ENCODE measurements around the gene ANO2.
A peak's percentile ranks its signal among the peaks of the same experiment; 100 is the strongest.

ANO2 gene

DNA sequence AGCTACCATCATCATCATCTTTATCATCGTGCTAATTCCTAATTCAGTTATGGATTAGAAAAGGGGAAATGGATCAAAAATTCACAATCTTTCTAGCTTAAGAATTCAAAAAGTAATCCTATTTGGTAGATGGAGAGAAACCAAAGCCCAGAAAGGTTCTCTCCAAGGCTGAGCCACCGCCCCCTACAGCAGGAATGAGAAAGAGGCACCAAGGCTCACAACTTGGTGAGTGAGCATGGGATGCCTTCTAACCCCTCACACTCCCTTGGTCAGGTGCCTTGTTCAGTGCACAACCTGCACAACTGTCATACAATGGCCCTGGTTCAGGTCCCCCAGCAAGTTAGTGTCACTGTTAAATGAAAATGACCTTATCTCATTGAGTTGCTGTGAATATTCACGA lies 171.5 kb downstream of the ANO2 start:
- DNase-seq: no peak

DNA sequence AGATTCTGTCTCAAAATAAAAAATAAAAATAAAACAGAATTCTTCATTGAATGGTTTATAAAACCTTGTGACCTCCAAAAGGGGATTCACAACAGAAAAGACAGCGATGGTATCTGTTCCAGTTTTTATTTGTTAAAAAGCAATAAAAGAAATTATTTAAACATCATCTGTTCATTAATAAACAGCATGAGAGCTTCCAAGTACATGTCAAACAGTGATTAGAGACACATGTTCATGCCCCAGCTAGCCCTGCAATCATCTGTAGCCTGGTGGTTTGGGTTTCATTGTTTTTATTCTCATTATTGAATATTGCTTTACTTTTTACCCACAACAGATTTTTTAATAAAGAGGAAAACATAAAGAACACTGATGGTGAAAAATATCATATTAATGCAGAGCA lies 173.3 kb downstream of the ANO2 start:
- peak in 1 of 3 experiments; percentile 53 for DNase-seq

DNA sequence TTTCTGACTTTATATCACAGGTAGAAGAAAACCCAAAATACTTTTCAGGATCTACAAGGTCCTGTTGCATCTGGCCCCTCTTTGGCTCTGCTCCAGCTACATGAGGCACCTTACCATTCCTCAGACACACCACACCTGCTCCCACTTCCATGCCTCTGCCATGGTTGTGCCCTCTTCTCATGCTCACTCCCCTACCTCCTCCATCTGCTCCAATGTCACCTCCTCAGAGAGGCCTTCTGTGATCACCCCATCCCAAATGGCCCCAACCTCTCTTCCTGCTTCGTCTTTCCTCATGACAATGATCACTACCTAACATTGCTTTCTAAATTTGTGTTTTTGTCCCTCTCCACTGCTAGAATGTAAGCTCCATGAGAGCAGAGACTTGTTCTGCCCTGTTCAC lies 174.3 kb downstream of the ANO2 start:
- no peak for DNase-seq

DNA sequence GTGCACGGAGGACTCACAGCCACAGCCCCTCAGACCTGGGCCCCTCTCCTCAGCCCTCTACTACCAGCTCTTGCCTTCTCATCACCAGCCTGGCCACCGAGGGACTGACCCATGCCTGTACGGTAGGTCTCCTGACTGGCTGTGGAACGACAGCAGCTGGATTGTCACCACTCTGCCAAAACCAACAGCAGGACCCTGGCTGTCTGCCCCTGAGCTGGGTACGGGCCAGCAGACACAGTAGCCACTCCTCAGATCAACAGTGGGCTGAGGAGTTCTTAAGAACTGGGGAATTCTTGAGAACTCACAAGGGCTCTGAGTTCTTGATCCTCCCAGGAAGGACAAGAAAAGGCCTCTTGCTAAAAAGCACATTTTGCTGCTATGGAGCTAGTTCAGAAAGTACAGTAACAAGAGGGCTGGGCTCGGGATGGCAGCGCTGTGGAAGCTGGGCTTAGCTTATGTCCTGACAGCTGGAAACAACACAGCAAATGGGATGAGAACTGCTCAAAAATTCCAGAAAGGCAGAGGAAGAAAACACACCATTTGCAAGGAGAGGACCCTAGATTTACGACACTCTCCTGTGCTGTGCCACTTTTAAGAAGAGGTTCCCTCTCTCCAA lies 176.4 kb downstream of the ANO2 start:
- no peak for DNase-seq

DNA sequence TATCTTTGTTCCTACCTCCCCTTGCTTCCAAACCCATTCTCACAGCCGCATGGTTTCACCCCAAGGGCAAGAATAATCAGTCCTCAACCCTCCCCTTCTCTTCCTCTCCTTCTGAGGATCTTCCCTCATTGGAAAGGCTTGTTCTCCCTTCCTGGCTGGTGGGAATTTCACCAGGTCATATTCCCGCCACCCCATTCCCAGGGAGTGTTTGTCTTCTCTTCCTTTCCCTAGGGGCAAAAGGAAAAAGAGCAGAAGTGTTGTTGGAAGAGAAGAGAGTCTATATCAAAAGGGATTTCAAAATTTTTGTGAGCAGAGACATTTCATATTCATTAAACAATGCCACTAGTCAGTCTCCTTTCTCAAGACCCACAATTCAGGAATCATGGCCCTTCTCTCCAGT lies 176.9 kb downstream of the ANO2 start:
- no peak for DNase-seq

DNA sequence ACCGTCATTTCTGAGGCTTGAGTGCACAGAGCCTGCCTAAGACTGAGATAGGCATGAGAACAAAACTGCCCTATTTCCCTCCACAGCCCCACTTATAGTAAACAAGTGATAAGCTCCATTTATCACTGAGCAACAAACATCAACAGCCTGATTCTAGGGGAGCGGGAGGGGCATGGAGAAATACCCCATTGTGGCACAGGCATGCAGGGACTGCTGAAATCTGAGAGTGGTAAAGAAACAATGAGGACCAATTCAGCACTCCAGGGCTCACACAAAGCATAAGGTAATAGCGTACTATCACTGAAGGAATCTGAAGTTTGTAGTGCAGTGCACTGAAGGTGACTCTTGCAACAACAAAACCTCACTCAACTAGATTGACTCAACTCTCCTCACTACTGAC lies 186.7 kb downstream of the ANO2 start:
- DNase-seq: no peak

DNA sequence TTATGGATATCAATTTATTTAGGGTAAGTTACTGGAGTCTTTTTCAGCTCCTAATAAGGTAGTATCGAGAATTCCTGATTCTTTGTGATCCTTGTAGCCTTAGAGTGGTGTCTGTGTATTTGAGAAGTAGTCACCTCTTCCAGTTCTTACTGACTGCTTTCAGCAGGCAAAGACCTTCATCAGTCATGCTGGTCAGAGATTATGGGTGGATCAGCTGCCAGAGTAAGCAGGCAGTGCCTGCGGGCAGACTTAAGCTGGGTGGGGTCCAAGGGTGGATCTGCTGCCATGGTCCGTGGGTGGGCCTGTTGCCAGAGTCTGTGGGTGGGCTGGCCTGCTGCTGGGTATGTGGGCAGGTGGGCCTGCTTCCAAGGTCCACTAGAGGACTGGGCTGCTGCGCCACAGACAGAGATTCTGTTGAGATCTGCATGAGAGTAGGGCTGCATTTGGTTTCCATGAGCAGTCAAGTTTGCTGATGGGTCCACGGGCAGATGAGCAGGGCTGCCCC lies 188.7 kb downstream of the ANO2 start:
- no peak for DNase-seq

DNA sequence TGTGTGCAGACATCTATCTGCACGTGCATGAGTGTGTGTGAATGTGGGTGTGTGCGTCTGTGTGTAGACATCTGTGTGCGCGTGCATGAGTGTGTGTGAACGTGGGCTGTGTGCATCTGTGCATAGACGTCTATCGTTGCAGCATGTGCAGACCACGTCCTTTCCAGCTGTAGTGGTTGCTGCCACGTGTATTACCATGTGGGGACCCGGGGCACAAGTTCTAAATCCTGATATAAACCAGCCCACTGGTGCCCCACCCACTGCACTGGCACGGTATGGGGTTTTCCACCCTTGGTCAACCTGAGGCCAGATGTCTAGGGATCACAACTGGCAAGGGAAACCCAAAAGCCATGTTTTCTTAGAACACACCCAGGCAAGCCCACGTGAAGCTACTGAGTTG lies 197.0 kb downstream of the ANO2 start:
- no peak for DNase-seq

DNA sequence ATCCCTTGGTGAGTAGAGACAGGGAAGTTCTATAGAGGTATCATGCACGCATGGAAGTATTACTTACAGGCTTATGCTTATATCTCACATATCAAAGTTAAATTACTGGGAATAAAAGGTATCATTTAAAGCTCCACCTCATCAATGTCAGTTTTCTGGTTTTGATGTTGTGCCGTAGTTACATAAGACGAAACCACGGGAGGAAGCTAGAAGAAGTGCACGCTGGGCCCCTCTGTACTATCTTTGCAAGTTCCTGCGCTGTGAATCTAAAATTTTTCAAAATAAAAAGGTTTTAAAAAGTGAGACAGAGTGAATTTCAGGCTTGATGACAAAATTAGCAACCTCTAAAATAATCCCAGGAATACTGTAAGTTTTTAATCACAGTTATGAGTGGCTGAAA lies 198.1 kb downstream of the ANO2 start:
- DNase-seq: no peak

DNA sequence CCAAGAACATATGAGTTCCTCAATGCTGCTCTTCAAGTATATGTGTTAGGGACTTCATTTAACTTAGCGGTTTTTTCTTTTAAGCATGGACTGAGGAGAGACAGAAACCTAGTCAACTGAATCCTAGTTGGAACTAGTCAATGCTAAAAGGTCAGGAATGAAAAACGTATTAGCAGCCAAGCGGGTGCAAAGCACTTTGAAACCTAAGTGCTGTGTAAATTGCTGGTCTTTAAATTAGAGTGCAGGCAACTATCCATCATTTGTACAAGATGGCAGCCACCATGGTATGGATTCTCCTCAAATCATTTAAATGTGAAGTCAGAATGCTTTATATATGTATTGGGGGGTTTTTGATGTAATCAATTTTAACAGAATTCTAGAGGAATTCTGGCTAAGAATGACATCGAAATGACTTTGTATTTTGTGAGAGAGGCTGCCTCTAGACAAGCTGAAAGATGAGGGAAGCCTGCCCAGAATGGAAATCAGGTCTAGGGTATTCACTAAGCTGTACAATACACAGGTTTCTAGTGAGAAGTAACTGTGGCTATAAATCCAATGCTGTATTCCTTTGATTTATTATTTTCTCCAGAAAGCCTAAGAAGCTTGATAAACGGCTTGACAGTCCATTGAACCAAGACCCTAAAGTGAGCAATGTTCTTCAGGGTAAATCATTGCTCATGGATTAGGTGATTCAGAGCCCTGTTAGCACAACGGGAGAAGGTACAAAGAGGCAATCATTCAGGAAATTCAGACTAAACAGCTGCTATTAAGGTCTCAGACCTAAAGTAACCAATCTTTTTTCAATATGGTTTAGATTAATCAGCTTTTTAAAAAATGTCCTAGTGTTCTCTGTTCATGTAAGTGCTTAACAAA lies 198.8 kb downstream of the ANO2 start:
- DNase-seq: peak in 1 of 3 experiments; percentile 17

DNA sequence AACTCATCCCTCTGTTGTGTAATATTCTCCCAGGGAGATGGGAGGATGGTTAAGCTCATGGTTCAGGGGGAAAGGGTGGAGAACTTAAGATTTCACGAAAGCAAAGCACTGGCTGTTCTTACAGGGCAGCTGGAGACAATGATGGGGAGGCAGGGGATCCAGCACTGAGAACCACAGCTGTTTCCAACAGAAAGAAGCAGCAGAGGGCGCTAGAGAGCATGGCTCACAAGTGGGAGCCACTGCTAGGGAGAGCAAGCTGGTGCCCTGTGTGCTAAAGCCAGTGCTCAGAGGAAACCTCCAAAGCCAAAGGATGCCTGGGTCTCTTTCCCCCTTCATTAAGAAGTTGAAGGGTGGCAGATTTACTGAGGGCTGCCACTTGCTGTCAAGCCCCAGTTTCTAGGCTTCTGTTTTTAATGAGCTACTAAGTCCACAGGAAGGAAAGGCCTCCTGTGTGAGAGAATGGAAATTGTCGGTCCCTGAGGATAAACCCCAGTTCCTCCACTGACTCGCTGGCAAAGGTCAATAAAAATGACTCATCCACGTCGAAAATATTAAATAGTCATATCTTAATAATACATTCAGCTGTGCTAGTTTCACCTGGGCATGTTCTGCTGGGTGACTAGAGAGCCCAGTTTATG lies 199.7 kb downstream of the ANO2 start:
- DNase-seq: peak; percentile 60 to 78 (median 70)

DNA sequence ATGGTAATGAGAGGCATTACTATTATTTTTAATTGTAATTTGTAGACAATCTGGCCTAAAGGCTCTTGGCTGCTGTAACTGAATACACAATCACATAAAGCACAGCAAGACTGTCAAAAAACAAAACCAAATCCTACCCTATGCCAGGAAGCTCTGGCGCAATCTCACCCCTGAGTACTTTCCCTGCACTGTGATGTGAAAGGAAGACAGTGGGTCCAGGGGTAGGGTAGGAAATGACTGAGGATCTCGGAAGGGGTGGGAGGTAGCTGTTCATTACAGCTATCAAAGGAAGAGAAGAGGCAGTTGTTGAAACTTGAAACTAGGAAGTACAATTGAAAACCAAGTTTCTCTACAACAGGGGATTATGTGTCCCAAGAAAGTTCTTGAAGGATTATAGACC lies 202.8 kb downstream of the ANO2 start:
- no peak for DNase-seq

DNA sequence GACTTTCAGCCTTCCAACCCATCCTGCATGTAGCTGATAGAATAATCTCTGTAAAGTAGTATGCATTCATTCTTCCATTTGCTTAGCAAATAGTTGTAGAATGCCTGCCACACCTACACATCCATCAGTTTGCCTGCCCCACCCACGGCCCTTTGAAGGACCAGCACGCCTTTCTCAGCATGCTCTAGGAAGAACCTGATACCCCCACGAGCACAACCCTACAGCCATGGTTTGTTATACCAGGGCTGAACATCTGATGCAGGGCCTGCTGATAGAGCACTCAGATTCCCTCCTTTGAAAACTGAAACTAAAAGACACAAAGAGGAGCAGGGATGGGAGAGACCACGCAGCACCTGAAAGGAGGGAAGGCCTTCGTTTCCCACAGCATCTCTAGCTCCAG lies 205.1 kb downstream of the ANO2 start:
- DNase-seq: peak in 1 of 3 experiments; percentile 25

DNA sequence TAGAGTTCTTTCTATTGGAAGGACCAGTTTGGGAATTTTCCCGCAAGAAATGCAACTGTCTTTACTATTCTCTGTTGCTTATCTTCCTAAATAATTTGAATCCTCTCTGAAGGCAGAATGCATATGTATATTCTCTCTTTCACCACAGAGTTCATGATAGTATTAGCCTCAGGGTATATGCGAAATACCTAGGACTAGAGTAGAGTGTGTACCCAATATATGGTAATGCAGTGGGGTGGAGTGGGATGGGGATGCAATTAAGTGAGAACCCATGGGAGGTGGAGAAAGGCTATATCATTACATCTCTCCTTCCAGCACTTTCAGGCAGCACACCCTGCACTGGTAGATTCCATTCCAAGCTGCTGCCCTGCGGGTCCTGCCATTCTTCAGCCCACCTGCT lies 207.3 kb downstream of the ANO2 start:
- no peak for DNase-seq

DNA sequence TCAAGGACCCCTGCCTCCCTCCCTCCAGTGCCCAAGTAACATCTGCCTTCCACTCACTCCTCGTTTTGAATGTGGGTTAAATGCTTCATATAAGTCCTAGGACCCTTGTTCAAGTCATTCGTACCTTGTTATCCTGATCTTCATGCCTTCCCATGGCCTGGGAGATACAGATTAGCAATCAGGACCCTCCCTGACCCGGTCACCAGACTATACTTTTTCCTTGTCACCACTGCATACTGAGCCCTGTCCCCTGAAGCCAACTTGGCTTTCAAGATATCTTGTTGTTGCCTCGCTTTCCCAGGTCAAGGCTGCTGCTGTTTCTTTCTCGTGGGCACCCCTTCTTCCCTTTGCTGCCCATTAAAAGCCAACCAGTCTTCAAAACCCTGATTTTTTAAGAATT lies 208.5 kb downstream of the ANO2 start:
- no peak for DNase-seq

DNA sequence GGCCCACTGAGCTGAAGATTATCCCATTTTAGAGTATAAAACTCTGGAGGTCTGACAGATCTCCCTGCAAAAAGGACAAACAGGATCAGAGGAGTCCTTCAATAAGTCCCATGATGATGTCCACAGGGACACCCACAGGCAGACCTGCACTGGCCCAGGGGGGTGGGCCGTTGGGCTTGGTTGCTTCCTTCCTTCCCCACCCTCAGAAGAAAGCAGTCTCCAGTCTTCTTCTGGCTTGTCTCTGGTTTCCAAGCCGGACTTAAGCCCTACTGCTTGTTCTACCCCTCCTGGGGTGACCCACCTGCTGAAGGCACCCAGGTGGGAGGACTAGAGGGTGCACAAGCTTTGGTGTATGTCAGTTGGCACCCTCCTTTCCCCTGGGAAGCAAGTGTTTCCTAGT lies 209.0 kb downstream of the ANO2 start:
- no peak for DNase-seq

DNA sequence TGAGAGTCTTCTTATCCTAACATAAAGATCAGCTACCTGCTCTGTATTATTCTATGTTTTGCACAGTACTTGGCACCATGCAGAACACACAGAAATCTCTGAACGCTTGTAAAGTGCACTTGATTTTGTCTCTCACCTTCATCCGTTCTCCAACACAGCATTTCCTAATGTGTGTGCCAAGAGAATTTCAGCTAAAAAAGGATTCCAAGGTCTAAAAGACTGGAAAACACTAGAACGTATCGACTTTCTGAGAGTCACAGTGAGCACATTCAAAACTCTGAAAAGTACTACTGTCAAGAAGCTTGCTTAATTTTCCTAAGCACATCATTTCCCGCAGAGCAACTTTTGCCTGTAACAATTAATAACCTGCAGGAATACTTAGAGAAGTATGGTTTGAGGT lies 211.1 kb downstream of the ANO2 start:
- DNase-seq: no peak

DNA sequence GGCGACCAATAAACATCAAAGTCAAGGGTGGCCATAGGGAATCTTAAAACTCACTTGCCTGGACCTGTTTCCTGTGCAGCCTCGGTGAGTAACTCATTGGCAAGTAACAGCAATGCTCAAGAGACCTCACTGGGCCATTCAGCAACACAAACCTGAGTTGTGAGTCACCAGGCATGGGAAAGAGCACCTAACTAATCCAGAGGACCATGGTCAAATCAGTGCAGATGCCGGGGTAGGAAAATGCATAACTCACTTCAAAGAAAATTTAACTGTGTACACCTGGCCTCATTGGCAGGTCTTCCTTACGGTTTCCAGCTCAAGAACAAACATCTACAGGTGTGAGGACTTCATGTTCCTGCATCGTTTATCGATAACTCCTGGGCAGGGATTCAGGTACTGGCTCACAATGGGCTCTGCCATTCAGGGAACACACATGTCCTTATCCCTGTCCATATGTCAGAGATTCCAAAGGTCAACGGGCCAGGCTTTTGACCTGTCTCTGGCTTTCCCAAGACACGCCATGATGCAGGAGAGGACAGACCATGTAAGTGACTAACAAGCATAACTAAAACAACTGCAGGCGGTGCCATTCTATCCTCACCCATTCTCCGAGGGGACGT lies 211.8 kb downstream of the ANO2 start:
- no peak for DNase-seq

DNA sequence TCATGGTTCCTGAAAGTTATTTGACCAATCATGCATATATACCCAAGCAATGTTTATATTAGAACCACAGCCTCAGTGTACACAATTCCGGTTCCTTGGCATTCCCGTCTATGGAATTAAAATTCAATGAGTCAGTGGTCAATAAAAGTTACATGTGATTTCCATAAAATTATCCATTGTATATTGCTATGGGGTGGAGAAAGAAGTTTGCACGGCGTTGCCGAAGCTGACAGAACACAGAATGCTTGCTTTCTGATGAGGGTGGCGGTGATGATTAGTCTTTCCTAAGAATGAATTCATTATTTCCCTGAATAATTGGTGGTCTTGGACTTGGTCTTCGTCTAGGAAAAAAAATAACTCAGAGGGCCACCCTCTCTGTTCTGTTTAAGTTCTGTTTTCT lies 214.1 kb downstream of the ANO2 start:
- no peak for DNase-seq

DNA sequence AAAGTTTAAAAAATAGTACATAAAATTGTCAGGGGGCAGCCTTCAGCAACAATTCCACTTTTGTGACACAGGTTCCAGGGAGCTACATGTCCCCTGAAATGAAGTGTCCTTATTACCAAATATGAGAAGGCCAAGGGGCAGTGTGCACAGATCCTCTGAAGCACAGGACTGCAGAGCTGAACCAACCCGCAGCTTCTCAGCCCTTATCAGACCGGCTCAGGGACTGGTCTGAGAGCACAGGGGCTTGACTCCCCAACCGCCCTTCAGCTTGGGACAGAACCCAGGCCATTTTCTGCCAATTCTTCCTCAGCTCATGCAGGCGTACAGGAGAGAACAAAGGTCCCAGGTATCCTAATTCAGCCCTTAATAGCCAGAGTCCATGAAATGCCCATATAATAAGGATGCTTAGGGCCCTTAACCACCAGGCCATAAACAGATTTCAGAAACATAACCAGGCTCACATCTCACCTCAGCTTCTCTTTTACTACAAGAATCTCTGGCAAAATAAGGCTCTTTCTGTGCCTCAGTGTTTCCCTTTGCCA lies 221.3 kb downstream of the ANO2 start:
- DNase-seq: no peak

DNA sequence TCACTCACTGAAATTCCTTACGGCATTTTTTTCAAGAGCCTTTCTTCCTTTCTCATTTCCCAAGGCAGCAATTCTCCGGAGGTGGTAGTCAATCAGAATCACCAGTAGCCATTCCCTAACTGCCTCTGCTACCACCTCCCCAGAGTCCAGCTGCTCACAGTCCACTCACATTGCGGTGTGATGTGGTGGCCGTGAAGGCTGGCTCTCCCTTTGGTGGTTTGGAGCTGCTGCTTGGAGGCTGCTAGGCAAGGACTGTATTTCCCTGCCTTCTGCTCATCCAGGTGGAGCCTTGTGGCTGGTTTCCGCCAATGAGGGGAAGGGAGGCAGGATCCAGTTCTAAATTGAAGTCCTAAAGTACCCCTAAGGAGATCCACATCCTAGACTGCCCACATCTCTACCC lies 222.0 kb downstream of the ANO2 start:
- DNase-seq: no peak

DNA sequence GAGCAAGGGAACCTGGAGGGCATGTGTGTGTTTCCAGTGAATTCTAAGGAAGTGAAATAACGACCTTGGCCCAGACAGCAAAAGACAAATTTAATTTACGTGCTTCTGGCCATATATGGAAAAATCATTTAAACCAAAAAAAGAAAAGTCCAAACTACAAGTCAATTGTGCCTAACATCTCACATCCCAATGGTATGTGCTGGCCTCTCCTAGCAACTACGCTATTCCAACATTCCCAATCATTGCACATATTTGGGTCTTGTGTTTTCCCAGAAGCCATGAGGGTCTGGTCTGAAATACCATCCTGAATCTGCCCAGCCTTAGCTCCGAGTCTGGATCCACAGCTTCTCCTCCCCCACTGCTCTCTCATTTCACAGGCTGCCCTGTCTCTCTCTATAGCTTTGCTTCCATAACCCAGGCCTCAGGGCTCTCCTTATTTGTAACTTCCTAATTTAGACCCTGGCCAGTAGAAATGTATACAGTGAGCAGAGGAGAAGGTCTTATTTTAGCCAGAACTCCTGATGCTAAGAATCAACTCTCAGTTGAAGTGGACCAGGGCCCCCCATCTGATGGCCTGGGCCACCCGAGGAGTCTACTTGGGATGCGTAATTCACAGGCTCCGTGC lies 224.6 kb downstream of the ANO2 start:
- DNase-seq: no peak

DNA sequence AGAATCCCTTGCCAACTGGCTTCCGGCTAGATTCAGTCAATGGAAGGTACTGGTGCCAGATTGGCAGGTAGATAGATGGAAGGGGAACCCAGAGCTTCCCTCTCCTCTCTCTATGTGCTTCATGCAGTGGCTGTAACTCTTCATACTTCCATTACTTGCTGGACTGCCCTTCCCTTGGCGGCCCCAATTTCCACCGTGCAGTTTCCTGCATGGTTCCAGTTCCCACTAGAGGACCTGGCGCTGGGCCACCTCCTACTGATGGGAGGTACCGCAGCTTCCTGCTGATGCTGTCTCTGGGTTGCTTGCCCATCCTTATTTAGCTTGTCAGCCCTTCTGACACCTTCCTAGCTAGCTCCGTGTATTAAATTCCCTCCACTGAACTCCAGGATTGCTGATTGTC lies 226.4 kb downstream of the ANO2 start:
- DNase-seq: no peak
